Stomach (tissue), 9 donors: ENCODE data around the gene SEMA7A. TPM values are rescaled to one million over a fixed set of nuclear protein-coding genes. Genes with fewer than 3 reads are reported as not detected.

Experiments used
- DNase-seq, 2 donors: peaks; one replicate each; pipeline versions ENCODE4 v3.0.0 to v3.0.0-alpha.2; 2013 to 2019
- H3K27ac ChIP-seq, 5 donors: fragments of 200-600 bp in 4 of 5; sonication (generic) in 4 of 5; one replicate each; pipeline ENCODE4 v1.5.1; 2013 to 2019; ENCODE audit warnings: mild to moderate bottlenecking in 1 of 5, moderate library complexity in 1 of 5
- H3K27me3 ChIP-seq, 3 donors: fragments of 200-600 bp; sonication (generic); one replicate each; pipeline ENCODE4 v1.5.1; 2017 to 2019; ENCODE audit warnings: mixed run types in 1 of 3
- H3K36me3 ChIP-seq, 4 donors: fragments of 200-600 bp; sonication (generic); 1 replicate in 3 of 4; 2 replicates in 1 of 4; pipeline ENCODE4 v1.5.1; 2016 to 2019
- H3K4me1 ChIP-seq, 4 donors: fragments of 200-600 bp; sonication (generic); one replicate each; pipeline ENCODE4 v1.5.1; 2016 to 2019
- H3K4me3 ChIP-seq, 4 donors: fragments of 200-600 bp; sonication (generic) in 3 of 4; one replicate each; pipeline ENCODE4 v1.5.1; 2016 to 2019; ENCODE audit warnings: mild to moderate bottlenecking in 1 of 4
- H3K9me3 ChIP-seq, 4 donors: fragments of 200-600 bp; sonication (generic); one replicate each; pipeline ENCODE4 v1.5.1; 2016 to 2019
- CTCF ChIP-seq, 7 experiments: fragments of 450-650 bp in 4 of 7; fragments of 200-600 bp in 3 of 7; sonication (generic) in 3 of 7; IDR thresholded peaks; one replicate each; pipeline ENCODE4 v1.5.1; 2016 to 2019; ENCODE audit warnings: antibody characterized with exemption in 7 of 7, control low read depth in 2 of 7, mild to moderate bottlenecking in 1 of 7
- EP300 ChIP-seq: sonication (generic); formaldehyde crosslinking; IDR thresholded peaks from one replicate; pipeline ENCODE4 v1.6.1; 2017; ENCODE audit warnings: antibody characterized with exemption
- POLR2A ChIP-seq, 4 donors: fragments of 450-650 bp; IDR thresholded peaks; one replicate each; pipeline ENCODE4 v1.6.1; 2016; ENCODE audit warnings: antibody characterized with exemption in 4 of 4, control low read depth in 2 of 4, mild to moderate bottlenecking in 1 of 4, moderate library complexity in 1 of 4
- POLR2AphosphoS5 ChIP-seq, 3 donors: sonication (generic); formaldehyde crosslinking; IDR thresholded peaks; one replicate each; pipeline ENCODE4 v1.6.1; 2016; ENCODE audit warnings: antibody characterized with exemption in 3 of 3
- WGBS, 5 donors: extraction: QIAGEN DNeasy Blood & Tissue Kit in 3 of 5; methylation state at CpG; one replicate each; pipeline versions ENCODE4 v1.1.5 to v1.1.7; 2013 to 2018; 5-methylcytosine and 5-hydroxymethylcytosine counted together
- intact Hi-C: fragments of 100-400 bp; cut with DNase I; formaldehyde crosslinking; loops from one replicate; pipeline ENCODE4 v1.15.1; 2023; ENCODE audit warnings: low total_unique reads
- polyA plus RNA-seq, 3 donors: library from polyadenylated mRNA; stranded (reverse); fragments of 200-250 nt; gene quantifications; one replicate each; pipeline ENCODE4 v1.2.3, GENCODE V29; 2013
- total RNA-seq, 5 donors: library from RNA; depleted of rRNA; stranded (reverse); fragments of >200 nt; gene quantifications; one replicate each; pipeline versions ENCODE4 v1.1.0 to v1.2.3, GENCODE V29; 2014 to 2016
- donor health status: healthy with polysubstance abuse.
- donor health status: Bipolar disorder and iron deficiency.
- donor health status: healthy.

The SEMA7A gene
- total and polyA plus RNA-seq, 8 donors, result 0.31 to 3.5 (median 2.1) TPM; not detected in 2

- Histone ChIP-seq H3K9me3 (no peaks in the 10 kb centered on the region), H3K4me1 (peaks cover 5 to 50% (median 14%) of the 10 kb centered on the region in 4 donors), H3K27ac (peak overlapping the region; percentile 1 to 71 (median 61)), H3K27me3 (peaks cover 0 to 16% (median 0%) of the 10 kb centered on the region in 3 donors), H3K4me3 (no peak overlapping the region), H3K36me3 (no peaks in the 10 kb centered on the region)
- WGBS, 5 donors, result 51 to 67% (median 59%) methylated on average over 3 of the region's 3 CpGs
- DNase-seq, result peak in 1 of 2 donors; percentile 4
- TF ChIP-seq EP300 (no peak), POLR2AphosphoS5 (IDR thresholded peaks at IDR 0.05) (no peak), POLR2A (IDR thresholded peaks at IDR 0.05) (no peak), CTCF (IDR thresholded peaks at IDR 0.05) (no peak)
- intact Hi-C loops, result no loop called here
These were observed 49.2 kb downstream of the SEMA7A start for GRCh38 chr15:74384566-74384880.

GRCh38 chr15:74383695-74384565 lies 49.8 kb downstream of the SEMA7A start:
- 46 to 68% (median 67%) methylated on average over 8 of the region's 8 CpGs for WGBS, 5 donors
- Histone ChIP-seq H3K4me3 (no peak overlapping the region), H3K9me3 (no peaks in the 10 kb centered on the region), H3K36me3 (no peaks in the 10 kb centered on the region), H3K27me3 (peaks cover 0 to 16% (median 0%) of the 10 kb centered on the region in 3 donors), H3K27ac (peak overlapping the region; percentile 1 to 66 (median 31)), H3K4me1 (peaks cover 5 to 44% (median 14%) of the 10 kb centered on the region in 4 donors)
- no peak for TF ChIP-seq POLR2AphosphoS5 (IDR thresholded peaks at IDR 0.05)
- TF ChIP-seq CTCF (IDR thresholded peaks at IDR 0.05), result no peak
- no peak for TF ChIP-seq POLR2A (IDR thresholded peaks at IDR 0.05)
- no peak for TF ChIP-seq EP300
- intact Hi-C loops, result loop anchor here (2.0 kb wide), 1 partner anchor 55 kb away; no protein-coding TSS in a partner anchor
- DNase-seq, result peak; percentile 44 to 65

- intact Hi-C loops, result loop anchor here (2.0 kb wide), 1 partner anchor 56 kb away; no protein-coding TSS in a partner anchor
- Histone ChIP-seq H3K4me3 (no peak overlapping the region), H3K27ac (peak overlapping the region in 1 of 5 donors; percentile 31), H3K27me3 (peaks cover 0 to 16% (median 0%) of the 10 kb centered on the region in 3 donors), H3K9me3 (no peaks in the 10 kb centered on the region), H3K36me3 (no peaks in the 10 kb centered on the region), H3K4me1 (peaks cover 5 to 42% (median 14%) of the 10 kb centered on the region in 4 donors)
- no peak for TF ChIP-seq POLR2A (IDR thresholded peaks at IDR 0.05)
- TF ChIP-seq POLR2AphosphoS5 (IDR thresholded peaks at IDR 0.05), result no peak
- TF ChIP-seq CTCF (IDR thresholded peaks at IDR 0.05), result no peak
- no peak for TF ChIP-seq EP300
- no peak for DNase-seq
- WGBS, 5 donors, result 83 to 100% (median 94%) methylated on average over 4 of the region's 4 CpGs; no CpG with 5 or more reads in 1 of the 5 donors
These were observed 50.5 kb downstream of the SEMA7A start for GRCh38 chr15:74383286-74383685.

- TF ChIP-seq POLR2A (IDR thresholded peaks at IDR 0.05) (no peak), CTCF (IDR thresholded peaks at IDR 0.05) (peak in 6 of 7 experiments; percentile 79 to 97 (median 92)), EP300 (no peak), POLR2AphosphoS5 (IDR thresholded peaks at IDR 0.05) (peak in 1 of 3 donors; percentile 55)
- Histone ChIP-seq H3K4me1 (peaks cover 5 to 42% (median 14%) of the 10 kb centered on the region in 4 donors), H3K36me3 (no peaks in the 10 kb centered on the region), H3K4me3 (no peak overlapping the region), H3K27ac (no peak overlapping the region), H3K9me3 (no peaks in the 10 kb centered on the region), H3K27me3 (peaks cover 0 to 16% (median 0%) of the 10 kb centered on the region in 3 donors)
- WGBS, 5 donors, result 33 to 46% (median 40%) methylated on average over 10 to 13 of the region's 13 CpGs
- peak; percentile 91 to 94 for DNase-seq
- intact Hi-C loops, result loop anchor here (2.0 kb wide), 1 partner anchor 57 kb away; no protein-coding TSS in a partner anchor
These were observed 51.5 kb downstream of the SEMA7A start for GRCh38 chr15:74382004-74382816.
